HG03442 (cell line): ENCODE data around the gene KHK.

Experiments used
- ATAC-seq: cut with Tn5 transposase; IDR thresholded peaks from one replicate; pipeline ENCODE4 v1.9.1; 2021; ENCODE audit warnings: mild to moderate bottlenecking, moderate library complexity; ENCODE audit not compliant: unreplicated experiment

KHK gene

DNA sequence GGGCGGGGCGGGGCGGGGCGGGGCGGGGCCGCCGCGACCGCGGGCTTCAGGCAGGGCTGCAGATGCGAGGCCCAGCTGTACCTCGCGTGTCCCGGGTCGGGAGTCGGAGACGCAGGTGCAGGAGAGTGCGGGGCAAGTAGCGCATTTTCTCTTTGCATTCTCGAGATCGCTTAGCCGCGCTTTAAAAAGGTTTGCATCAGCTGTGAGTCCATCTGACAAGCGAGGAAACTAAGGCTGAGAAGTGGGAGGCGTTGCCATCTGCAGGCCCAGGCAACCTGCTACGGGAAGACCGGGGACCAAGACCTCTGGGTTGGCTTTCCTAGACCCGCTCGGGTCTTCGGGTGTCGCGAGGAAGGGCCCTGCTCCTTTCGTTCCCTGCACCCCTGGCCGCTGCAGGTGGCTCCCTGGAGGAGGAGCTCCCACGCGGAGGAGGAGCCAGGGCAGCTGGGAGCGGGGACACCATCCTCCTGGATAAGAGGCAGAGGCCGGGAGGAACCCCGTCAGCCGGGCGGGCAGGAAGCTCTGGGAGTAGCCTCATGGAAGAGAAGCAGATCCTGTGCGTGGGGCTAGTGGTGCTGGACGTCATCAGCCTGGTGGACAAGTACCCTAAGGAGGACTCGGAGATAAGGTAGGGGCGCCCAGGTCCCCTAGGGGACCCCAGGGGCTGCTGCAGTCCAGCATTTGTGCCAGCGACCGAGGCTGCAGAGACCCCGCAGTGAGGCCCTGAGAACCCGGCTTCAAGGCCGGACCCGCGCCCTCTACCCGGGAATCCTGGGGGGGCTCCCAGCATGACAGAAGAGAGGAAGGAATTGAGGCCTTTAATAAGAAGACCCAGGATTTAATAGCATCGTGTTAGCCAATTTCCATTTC lies at the start of gene KHK:
Gene KHK, plus strand, starts transcription at position 49 of the 870 bp plus-strand sequence. Its CDS starts 488 bp downstream, at position 537.
- no peak for ATAC-seq

DNA sequence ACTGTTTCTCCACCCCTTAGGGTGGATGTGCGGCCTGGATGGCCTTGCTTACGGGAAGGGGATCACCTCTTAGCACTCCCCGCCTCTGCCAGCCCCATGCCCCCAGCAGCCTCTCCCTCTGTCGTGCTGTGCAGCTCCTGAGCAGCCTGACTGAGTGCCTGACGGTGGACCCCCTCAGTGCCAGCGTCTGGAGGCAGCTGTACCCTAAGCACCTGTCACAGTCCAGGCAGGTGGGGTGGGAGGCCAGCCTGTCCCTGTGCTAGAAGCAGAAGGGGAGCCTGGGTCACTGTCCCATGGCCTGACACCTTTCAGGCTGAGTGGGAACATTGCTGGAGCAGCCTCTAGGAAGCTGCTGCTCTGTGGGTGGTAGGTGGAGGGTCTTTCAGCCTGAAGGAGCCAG lies 48.6 kb upstream of the KHK start:
- no peak for ATAC-seq

DNA sequence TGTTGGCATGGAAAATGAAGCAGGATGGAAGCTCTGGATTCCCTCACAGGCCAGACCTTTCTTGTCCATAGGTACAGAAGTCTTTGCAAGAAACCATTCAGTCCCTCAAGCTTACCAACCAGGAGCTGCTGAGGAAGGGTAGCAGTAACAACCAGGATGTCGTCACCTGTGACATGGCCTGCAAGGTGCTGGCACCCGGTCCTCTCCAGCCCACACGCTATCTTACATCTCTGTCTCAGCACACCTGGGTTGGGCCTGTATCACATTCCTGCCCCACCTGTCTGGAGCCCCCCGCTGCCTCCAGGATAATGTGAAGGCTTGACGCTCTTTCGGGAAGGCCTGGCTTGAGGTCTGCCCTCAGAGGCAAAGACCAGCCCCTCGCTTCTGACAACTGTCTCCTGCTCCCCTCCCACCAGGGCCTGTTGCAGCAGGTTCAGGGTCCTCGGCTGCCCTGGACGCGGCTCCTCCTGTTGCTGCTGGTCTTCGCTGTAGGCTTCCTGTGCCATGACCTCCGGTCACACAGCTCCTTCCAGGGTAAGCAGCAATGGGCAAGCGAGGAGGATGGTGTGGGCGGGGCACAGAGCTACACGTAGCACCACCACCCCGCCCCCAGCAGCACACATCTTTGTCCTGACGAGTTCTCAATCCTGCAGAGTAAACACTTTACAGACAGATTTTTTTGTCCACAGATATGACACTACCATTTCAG lies 47.8 kb upstream of the KHK start:
- ATAC-seq, result no peak

DNA sequence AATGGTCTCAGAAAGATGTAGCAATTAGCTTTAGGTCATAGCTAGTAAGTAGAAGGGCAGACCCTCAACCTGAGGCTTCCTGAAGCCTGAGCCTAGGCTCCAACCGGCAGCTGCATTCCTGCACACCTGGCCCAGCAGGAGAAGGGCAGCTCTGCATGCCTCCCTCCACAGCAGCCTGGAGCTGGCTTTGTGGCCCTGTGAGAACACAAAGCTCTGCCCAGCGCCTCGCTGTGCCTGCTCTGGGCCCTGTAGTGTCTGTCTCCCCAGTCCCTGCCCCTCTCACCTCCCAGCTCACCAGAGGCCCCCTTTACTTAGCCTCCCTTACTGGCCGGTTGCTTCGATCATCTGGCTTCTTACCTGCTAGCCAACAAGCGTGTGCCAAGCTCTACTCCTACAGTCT lies 47.1 kb upstream of the KHK start:
- ATAC-seq, result no peak

DNA sequence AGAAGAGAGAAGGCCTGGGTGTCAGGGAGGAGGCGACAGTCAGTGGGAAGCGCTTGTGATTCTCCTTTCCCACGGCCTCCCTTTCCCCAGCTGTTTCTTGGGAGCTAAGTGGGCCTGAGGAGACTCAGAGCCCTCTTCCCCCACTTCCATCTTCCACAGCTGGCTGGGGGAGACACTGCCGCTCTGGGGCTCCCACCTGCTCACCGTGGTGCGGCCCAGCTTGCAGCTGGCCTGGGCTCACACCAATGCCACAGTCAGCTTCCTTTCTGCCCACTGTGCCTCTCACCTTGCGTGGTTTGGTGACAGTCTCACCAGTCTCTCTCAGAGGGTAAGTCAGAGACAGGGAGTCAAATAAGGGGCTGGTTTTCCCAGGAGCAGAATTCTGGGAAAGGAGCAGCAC lies 46.7 kb upstream of the KHK start:
- ATAC-seq, result no peak

DNA sequence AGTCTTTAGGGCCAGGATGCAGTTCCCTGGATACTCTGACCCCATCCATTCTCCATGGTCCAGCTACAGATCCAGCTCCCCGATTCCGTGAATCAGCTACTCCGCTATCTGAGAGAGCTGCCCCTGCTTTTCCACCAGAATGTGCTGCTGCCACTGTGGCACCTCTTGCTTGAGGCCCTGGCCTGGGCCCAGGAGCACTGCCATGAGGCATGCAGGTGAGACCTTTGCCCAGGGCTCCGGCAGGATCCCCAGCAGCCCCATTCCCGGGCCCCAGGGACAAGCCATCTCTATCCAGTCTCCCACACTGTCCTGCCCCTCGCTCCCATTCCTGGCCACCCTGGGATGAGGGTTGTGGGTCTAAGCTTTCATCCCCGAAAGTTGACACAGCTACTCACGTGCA lies 46.3 kb upstream of the KHK start:
- no peak for ATAC-seq

DNA sequence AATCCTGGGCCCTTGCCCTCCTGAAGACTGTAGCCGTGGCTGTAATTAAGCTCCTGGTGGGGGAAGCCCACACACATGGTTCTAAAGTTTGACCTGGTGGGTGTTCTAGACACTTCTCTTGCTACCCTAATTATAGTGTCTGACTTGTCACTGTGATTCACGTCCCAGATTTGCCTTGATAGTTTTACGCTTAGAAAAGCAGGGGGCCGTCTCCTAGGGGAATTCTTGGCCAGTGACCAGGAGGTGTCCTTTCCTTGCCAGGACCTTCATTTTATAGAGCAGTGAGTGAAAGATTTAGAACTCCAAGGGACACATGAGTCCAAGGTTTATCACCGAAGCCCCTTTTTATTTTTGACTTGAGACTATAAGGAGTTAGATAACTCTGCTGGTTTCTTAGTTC lies 44.8 kb upstream of the KHK start:
- ATAC-seq, result no peak

DNA sequence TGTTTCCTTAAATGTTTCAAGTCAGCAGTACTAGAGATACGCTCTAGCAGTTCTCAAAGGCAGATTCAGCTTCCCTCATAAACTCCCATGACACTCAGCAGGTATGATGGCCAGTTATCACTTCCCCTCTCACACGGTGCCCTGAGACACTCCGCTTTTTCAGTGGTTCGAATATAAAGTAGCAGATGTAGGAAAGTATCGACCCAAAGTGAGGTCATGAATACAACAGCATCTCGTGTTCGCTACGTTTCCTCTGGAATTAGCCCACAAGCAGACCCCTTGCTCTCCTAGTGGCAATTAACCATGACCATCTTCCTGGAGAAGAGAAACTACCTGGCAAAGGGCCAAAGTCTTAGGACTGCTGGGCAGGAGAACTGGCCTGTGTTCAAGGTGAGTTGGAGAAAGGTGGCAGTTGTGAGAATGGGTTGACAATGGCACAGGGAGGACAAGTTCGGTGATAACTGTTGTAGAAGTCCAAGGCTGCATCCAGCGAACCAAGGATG lies 44.4 kb upstream of the KHK start:
- no peak for ATAC-seq

DNA sequence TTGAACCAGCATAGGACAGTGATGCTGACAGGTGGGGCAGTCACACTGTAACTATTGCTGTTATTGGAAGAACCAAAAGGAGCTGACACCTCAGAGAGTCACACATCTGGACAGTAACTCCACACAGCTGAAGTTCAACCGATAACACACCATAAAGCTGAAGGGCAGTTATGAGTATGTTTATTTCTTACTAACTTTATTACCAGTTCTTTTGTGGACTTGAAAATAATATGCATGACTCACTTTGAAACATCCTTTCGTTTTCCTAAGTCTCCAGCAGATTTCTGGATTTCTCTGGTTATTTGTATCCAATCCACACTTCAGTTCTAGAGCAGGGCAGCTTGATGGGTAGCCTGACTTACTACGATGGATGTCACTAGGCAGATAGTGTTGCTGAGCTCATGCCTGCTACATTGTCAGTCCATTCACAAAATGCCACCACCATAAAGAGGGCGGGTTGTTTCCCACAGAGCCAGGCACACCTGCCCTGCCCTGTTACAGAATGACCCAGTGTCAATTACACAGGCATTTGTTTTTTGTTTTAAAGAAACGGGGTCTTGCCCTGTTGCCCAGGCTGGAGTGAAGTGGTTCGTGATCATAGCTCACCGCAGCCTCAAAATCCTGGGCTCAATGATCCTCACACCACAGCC lies 43.5 kb upstream of the KHK start:
- no peak for ATAC-seq

DNA sequence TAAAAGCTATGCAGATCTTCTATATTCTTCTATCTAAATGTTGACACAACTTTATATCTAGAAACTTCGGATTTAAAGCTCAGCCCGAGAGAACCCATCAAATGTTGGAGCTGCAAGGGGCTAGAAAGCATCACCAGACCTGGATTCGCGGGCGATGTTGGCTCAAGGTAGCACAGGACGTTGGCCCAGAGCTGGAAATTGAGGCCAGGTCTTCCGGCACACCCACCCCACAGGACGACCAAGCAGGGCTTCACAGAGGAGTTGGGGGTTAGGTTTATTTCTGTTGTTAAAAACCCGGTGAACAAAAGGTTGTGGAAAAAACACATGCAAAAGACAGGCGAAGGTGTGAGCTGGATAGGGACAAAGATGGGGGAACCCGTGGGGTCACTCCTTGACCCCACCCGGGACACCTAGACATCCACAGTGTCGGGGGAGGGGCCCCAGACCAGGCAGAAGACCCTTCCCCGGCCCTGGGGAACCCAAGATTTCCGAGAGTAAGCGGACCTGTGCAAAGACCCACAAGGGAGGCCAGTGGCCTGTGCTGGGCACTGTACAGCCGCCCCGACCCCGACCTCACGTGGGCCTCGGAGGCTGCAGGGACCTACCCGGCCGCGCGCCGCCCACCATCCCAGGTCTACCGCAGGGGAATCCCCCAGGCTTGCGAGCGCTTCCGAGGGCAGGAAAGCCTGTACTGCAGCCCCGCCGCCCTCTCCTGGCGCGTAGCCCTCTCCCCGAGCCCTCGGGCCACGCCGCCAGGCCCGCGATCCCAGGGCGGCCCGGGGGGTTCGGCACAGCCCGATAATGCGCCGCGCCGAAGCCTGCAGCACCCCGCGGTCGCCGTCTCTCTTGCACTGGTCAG lies 36.9 kb upstream of the KHK start:
- ATAC-seq, result peak; percentile 16

DNA sequence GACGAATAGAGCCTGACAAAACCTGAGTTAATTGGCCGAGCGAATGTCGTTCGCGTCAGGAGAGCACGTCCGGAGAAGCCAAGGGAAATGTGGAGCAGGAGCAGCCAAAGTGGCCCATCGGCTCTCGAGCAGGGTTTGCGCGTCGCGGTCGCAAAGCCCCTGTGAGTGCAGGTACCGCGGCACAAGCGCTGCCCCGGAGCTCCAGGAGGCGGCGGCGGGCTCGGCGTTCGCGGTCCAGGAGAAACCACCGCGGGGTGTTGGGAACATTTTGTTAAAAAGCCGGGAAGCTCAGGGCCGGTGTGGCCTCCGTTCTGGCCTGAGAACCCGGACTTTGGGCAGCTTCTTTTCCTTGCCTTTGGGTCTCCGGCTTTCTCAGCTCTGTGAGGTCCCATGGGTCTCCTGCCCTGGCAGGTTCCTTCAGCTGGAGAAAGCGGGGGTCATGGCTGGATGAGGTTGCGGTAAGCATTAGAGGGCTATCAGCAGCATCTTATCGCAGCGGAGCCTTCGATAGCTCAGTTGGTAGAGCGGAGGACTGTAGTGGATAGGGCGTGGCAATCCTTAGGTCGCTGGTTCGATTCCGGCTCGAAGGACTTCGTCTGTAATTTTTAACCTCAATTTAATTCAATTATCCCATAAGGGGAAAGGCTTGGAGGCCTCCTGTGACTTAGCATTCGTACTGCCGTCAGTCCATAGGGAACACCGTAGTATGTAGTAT lies 36.1 kb upstream of the KHK start:
- ATAC-seq, result peak; percentile 41

DNA sequence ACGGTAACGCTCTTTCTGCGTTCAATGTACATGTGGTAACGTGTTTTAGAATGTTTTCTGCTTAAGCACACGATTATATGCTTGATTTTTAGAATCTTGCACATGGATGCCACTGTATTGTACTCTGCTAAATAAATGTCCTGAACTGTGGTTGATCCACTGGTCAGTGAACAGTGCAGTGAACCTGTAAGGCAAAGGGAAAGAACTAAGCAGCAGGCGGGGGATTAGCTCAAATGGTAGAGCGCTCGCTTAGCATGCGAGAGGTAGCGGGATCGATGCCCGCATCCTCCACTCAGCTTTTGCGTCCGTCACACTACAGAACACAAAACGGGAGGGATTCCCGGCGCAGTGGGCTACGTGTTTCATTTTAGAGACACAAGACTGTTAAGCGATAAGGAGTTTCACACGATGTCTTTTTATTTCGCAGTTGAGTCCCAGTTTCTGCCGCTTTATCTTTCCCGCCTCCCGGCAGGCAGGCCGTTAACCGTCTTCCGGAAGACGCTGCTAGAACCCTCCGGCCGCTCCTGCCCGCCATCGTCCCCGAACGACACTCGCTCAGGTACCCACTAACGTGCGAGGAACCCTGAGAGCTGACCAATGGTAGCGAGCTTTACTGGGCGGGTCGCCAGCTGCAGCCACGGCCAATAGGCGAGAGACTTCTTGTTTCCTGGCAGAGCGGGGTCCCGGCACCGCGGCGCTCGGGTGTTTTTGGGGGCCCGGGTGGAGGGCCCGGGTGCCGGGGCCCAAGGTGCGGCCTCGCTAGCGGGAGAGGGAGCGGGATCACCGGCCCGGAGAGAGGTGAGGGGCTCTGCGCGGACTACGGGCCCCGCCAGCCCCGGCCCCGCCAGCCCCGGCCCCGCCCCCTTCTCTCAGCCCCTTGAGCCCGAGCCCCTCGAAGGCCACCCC lies 35.3 kb upstream of the KHK start, which contains the start of gene AGBL5:
Gene AGBL5, plus strand, starts transcription at position 673 of the 906 bp plus-strand sequence. CDS start 1,291 bp downstream, outside the sequence.
- peak; percentile 63 for ATAC-seq

DNA sequence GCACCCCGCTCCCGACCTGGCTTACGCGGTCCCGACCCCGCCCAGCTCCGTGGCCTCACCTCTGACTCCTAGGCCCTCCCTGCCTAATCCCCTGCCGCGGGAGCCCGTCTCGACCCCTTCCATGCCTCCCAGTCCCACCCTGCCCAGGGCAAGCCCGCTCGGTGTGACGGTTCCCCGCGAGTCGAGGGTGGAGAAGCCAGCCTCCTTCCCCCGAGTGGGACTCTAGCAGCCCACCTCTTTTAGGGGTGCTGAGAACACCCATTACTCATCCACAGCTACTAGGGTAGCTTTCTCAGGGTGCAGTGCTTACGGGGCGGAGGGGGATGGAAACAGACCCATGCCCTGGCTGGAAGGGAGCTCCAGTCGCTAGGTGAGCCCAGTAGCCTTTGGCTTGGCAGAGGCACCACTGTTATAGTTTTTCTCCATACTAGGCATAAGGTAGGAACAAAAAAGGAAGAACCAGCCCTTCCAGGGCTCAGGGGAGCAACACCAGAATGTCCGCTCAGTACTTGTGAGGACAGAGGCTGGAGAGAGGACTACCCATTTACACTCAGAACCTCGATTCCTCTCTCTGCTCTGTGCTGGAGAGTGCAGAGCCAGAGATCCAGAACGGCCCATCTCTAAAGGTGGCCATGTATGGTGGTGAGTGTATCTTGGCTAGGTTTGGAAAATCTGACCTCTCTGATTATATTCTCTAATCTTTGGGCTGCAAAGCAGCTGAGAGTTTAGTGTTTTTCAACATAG lies 34.5 kb upstream of the KHK start:
- ATAC-seq, result peak; percentile 5

DNA sequence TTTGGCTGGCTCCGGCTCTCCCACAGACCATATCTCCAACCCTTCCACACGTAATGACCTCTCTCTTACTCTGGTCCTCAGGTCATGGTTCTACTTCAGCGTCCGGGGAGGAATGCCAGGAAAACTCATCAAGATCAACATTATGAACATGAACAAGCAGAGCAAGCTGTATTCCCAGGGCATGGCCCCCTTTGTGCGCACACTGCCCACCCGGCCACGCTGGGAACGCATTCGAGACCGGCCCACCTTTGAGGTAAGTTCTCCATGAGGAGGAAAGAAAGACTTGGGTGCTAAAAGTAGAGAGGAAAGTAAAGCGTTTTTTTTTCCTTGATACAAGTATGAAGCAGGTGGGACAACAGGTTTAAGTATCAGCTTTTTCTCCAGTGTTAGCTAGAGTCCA lies 33.3 kb upstream of the KHK start:
- ATAC-seq, result no peak

DNA sequence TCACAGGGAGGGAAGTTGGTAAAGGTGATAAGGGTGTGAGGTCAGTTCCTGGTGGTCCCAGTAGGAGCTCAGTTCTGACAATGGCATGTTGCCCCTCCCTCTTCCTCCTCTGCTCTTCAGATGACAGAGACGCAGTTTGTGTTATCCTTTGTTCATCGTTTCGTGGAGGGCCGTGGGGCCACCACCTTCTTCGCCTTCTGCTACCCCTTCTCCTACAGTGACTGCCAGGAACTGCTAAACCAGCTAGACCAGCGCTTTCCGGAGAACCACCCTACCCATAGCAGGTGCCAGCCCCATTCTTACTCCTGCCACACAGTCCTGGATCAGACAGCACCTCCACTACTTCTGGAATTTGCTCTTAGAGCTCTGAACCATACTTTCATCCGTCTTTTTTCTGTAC lies 32.8 kb upstream of the KHK start:
- ATAC-seq, result no peak

DNA sequence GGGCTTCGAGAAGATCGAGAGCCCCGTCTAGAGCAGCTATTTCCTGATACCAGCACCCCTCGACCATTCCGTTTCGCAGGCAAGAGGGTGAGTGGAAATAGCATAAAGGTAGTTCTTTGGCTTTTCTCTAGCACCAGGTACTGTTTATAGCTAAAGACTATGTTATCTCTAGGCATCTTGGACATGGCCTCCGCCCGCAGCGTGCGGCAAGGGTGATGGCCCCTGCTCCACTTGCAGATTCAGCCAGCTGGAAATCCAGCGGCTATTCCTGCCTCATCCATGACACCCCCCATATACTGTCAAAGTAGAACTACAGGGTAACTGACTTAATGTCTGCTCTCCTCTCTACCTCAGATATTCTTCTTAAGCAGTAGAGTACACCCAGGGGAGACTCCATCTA lies 31.9 kb upstream of the KHK start:
- ATAC-seq, result no peak

DNA sequence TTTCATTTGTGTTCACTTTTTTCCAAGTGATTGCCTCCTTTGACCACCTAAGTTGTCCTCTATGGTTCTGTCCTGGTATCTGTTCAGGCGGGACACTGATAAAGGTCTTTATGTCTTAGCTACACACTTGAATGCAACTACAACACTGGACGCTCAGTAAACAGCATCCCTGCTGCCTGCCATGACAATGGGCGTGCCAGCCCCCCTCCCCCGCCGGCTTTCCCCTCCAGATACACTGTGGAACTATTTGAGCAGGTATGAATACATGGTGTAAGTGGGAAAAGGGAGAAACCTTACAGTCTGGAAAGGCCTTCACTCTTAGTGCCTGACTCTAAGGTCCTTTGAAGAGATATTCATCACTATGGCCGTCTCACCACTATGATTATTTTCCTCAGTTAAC lies 29.4 kb upstream of the KHK start:
- ATAC-seq, result no peak

DNA sequence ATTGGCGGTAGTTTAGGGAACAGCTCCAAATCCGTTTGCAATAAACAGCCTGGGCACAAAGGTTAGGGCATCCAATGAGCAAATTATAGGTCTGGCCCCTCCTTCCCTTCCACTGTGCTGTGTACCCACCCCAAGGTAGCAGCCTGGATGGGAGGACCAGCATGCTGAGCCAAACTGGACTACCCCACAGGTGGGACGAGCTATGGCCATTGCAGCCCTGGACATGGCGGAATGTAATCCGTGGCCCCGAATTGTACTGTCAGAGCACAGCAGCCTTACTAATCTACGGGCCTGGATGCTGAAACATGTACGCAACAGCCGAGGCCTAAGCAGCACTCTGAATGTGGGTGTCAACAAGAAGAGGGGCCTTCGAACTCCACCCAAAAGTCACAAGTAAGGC lies 28.4 kb upstream of the KHK start:
- no peak for ATAC-seq
